GM19395 (cell line): ENCODE data around the gene ISG15.
"Not testable (repeated sequence)": the region's sequence is repeated elsewhere in the genome, so short reads cannot be mapped to it uniquely, and the experiment has no call there.

Source experiments
- ATAC-seq: cut with Tn5 transposase; IDR thresholded peaks from one replicate; pipeline ENCODE4 v1.9.1; 2021; ENCODE audit warnings: mild to moderate bottlenecking, moderate library complexity; ENCODE audit not compliant: unreplicated experiment

ISG15 gene

DNA sequence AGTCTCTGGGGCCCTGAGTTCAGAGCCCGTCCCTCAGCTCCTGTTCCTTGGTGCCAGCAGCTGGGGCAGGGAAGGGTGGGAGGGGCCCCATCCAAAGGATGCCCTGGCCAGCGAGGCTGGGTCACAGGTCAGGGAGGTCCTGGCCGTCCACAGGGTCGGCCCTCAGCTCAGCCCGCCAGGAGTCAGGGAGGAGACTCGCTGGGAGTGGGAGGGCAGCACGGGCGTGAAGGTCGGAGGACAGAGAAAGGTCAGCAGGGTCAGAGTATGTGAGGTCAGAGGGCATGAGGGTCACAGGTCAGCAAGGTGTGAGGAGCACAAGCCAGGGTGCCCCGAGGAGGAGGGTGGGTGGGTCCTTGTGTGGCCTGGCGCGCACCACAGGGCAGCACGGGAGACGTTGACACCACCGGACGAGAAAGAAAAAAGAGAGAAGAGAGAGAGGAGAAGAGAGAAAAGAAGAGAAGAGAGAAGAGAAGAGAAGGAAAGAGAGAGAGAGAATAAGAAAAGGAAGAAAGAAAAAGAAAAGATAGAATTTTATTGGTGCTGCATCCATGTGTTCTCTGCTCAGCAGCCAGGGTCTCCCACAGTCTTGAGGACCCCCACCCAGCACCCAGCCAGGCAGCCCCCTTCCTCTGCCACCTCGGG lies 38.5 kb upstream of the ISG15 start:
- no peak for ATAC-seq

DNA sequence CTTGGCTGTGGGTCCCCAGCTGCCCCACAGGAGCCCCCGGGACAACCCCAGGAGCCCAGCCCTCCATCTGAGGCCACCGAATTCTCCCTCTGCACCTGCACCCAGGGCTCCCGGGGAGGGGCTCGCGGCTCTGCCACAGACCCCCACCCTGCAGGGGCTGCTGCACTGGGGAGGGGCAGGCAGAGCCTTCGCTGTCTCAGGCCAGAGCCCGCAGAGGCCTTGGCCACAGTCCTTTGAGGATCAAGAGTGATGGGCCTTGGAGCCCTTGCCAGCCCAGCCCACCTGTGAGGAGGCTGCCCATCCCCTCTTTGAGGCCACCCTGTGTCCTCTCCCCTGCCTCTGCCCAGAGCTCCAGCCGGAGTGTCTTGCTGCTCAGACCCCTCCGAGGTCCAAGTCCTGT lies 37.9 kb upstream of the ISG15 start:
- ATAC-seq: no peak

DNA sequence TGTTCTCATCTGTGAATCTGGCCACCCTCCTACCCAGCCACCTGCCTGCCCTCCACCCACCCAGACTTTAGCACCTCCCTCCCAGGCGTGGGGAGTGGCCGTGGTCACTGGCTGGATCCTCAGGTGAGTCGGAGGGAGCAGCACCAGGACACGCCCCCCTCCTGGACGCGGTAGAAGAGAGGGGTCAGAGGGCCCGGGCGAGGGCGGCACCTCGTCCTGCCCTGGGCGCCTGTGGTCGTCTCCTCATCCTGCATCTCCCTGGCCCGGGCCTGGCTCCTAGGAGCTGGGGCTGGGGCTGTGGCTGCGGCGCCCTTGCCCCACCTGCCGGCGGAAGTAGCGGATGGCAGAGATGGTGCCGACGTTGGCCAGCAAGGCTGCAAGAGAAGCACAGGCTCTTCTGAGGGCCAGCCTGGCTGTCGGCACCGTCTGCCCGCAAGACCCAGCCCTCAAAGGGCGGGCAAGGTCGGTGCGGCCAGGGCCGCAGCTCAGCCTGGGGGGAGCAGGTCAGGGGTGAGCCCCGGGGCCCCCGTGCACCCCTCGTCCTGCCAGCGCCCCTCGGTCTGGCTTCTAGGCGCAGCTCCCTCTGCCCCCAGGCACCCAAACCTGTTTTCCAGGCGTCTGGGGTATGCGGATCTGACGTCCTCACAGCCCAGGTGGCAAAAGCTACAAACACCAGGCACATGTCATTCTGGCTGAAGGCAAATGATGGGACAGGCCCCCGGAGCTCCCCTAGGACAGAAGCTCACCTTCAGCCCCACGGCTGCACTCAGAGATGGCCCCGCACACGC lies 37.2 kb upstream of the ISG15 start:
- ATAC-seq: no peak

- not testable (repeated sequence) for ATAC-seq
These were observed 36.5 kb upstream of the ISG15 start for GRCh38 chr1:976791-977190.

- no peak for ATAC-seq
These were observed 35.0 kb upstream of the ISG15 start for GRCh38 chr1:978069-978834.

- ATAC-seq: no peak
These were observed 34.2 kb upstream of the ISG15 start for GRCh38 chr1:978835-979743.

DNA sequence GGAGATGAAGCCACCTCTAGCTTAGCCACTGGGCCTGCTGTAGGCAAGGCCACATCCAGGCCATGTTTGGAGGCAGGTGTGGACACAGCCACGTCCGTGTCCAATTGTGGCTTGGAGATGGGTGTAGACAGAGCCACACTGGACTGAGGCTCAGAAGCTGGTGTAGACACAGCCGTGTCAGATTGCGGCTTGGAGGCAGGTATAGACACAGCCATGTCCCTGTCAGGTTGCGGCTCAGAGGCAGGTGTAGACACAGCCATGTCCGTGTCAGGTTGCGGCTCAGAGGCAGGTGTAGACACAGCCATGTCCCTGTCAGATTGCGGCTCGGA lies 33.6 kb upstream of the ISG15 start:
- ATAC-seq: no peak

- no peak for ATAC-seq
These were observed 33.1 kb upstream of the ISG15 start for GRCh38 chr1:980137-980571.

DNA sequence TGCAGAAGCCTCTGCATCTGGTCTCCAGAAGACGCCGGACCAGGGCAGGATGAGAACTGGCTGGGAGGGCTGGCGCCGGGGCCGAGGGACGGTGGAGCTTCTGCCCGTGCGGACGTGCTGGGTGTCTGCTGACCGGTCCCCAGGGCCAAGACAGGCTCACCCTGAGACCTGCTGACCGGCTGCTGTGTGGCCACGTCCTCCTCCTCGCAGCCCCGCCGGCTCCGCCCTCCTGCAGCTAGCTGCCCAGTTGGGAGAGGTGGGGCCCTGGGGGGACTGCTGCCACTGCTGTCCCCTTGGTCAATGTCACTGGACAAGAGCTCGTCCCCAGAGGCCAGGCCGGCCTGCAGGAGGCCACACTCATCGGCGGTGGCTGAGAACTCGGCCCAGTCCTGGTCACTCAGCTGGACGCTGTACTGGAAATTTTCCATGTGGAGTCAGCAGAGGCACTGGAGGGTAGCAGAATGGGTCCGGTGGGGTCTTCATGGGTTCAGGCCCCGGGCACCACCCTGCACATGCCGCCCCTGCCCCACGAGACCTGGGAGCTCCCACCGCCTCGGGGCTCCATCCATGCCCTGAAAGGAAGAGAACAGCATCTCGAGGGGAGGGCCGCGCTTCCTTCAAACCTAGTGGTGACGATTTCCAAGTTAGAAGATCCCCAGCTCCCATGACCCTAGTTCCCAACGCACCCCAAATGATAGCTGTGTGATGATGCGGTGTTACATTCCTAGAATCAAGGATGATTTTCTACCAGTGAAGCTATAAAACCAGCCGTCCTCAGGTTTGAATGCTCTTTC lies 32.5 kb upstream of the ISG15 start:
- ATAC-seq: no peak

DNA sequence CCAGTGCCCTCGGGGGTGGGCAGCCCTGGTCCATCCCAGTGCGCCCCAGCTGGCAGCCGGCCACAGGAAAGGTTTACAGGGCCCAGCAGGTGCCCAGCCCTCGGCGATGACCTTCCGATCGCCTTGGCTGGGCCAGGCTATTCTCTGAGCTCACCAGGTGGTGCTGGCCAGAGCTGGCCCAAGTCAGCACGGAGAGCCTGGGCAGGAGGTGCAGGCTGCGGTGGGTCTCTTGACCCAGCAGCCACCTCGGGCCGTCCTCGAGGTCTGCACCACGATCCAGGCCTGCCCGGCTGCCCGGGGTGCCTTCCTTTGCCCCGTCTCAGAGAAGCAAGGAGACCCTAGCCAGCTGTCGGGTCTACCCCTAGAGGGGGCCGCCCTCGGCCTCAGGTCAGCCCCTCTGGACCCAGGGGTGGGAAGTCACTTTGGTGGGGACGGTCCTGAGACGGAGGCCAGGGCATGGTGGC lies 31.8 kb upstream of the ISG15 start:
- ATAC-seq: no peak

- no peak for ATAC-seq
These were observed 31.2 kb upstream of the ISG15 start, which contains the start of gene PERM1 for GRCh38 chr1:981955-982558. PERM1 (minus strand) TSS chr1:982093; CDS start chr1:981029, 1,064 bp downstream.

- no peak for ATAC-seq
These were observed 30.4 kb upstream of the ISG15 start for GRCh38 chr1:982765-983436.

- no peak for ATAC-seq
These were observed 29.4 kb upstream of the ISG15 start for GRCh38 chr1:983798-984475.

DNA sequence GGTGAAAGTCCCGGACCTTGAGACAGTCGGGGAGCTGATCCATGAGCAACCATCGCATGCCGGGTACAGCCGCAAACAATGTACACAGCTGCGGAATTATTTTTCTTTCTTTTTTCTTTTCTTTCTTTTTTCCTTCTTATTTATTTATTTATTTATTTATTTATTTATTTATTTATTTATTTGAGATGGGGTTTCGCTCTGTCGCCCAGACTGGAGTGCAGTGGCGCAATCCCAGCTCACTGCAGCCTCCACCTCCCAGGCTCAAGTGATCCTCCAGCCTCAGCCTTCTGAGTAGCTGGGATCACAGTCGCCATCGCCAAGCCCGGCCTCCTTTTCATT lies 28.9 kb upstream of the ISG15 start:
- no peak for ATAC-seq

GRCh38 chr1:985126-985525 lies 28.2 kb upstream of the ISG15 start:
- ATAC-seq: no peak

- ATAC-seq: not testable (repeated sequence)
These were observed 25.2 kb upstream of the ISG15 start for GRCh38 chr1:988061-988460.

GRCh38 chr1:991275-991674 lies 22.0 kb upstream of the ISG15 start:
- ATAC-seq: not testable (repeated sequence)

- ATAC-seq: no peak
These were observed 21.4 kb upstream of the ISG15 start for GRCh38 chr1:991895-992294.
